Ureter (tissue), 1 donor: ENCODE measurements around the gene PXDN. TPM values are rescaled to one million over a fixed set of nuclear protein-coding genes. Genes with fewer than 3 reads are reported as not detected.

Experiments
- DNase-seq: peaks from one replicate; pipeline ENCODE4 v3.0.0-alpha.2; 2020; ENCODE audit warnings: low spot score
- total RNA-seq: library from RNA; stranded (reverse); gene quantifications from one replicate; pipeline ENCODE4 v1.2.4, GENCODE V29; 2023
- donor health status: DM: yes; HTN: yes; CAD: no.

Gene PXDN
- total RNA-seq, 1 donor from 2014 or later: 20.2 TPM

DNA sequence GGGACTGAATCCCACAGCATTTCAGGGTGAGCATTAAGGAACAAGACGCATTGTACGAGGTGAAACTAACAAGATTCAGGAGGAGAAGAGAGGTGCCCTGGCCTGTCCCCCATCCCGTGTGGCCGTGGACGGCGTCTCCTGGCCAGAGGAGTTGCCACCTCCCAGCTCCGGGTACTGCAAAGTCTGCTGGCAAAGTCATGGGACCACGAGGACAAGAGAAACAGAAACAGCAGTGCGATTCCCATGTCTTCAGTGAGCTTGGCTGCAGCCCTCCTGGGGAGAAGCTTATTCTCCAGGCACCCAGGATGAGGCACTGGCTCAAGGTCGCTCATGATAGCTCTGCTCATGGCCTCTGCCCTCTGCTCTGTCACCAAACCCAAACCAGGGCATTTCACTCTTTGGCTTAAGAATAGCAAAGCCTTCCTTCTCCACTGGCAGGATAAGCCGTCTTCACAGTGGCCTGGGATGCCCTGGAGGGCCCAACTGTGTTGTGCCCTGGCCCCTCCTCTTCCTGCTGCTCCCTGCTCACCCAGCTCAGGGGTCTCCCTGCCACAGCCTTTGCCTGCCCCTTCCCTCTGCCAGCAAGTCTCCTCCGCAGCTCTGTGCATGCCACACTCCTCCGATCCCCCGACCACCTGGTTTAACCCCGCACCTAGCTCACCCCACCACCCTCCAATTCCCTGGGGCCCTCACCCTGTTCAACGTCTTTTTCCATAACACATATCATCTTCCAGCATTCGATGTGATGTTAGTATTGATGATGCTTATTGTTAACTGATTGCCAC lies 144.8 kb downstream of the PXDN start:
- peak; percentile 35 for DNase-seq

DNA sequence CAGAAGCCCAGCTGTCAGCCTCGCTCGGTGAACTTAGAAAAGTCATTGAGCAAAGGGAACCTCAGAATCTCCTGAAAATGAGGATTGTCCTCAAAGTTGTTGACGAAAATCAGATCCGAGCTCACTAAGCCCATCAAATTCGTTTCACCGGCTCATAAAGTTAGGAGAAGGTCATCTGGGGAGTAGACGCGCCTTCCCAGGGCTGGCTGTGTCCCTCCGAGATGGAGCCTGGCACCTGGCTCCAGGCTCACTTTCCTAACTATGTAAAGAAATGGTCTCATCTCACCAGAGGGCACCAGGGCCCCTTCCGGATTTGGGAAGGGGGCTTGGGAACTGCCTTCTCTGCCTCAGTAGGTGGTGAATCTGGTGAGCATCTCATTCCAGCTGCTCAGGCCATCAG lies 145.5 kb downstream of the PXDN start:
- peak; percentile 5 for DNase-seq

GRCh38 chr2:1598041-1598710 lies 146.1 kb downstream of the PXDN start:
- peak; percentile 27 for DNase-seq

GRCh38 chr2:1595274-1595673 lies 149.0 kb downstream of the PXDN start:
- DNase-seq: peak; percentile 12

GRCh38 chr2:1594373-1595171 lies 149.7 kb downstream of the PXDN start:
- peak; percentile 35 for DNase-seq

- DNase-seq: no peak
Measured at GRCh38 chr2:1594123-1594372, 150.3 kb downstream of the PXDN start.

DNA sequence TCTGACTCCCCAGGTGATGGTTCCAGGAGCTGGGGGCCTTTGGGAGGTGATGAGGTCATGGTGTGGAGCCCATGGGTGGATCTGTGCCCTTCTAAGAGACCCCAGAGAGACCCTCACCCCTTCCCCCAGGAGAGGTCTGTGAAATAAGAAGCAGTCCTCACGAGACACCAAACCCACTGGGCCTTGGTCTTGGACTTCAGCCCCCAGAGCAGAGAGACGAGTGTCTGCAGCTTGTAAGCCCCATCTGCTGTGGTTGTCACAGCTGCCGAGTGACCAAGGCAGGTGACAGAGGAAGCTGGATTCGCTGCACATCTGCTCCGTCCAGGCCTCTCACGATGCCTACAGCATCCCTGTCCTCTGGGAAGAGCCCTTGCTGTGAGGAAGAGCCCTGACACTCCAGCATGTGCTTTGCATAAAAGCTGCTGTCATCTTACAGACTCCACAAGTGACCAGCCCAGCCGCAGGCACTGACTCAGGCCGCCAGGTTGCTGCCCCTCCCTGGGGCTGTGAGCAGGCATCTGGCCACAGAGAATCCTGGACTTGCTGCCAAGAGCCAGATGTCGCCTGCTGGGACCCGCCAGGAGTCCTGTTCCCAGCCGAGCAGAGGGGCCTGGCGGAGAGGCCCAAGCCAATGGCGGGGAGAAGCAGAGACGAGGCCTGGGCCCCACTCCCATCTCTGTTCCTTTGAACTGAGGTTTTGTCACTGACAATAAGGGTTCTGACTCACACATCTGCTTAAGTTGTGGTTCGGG lies 150.8 kb downstream of the PXDN start:
- peak; percentile 45 for DNase-seq

DNA sequence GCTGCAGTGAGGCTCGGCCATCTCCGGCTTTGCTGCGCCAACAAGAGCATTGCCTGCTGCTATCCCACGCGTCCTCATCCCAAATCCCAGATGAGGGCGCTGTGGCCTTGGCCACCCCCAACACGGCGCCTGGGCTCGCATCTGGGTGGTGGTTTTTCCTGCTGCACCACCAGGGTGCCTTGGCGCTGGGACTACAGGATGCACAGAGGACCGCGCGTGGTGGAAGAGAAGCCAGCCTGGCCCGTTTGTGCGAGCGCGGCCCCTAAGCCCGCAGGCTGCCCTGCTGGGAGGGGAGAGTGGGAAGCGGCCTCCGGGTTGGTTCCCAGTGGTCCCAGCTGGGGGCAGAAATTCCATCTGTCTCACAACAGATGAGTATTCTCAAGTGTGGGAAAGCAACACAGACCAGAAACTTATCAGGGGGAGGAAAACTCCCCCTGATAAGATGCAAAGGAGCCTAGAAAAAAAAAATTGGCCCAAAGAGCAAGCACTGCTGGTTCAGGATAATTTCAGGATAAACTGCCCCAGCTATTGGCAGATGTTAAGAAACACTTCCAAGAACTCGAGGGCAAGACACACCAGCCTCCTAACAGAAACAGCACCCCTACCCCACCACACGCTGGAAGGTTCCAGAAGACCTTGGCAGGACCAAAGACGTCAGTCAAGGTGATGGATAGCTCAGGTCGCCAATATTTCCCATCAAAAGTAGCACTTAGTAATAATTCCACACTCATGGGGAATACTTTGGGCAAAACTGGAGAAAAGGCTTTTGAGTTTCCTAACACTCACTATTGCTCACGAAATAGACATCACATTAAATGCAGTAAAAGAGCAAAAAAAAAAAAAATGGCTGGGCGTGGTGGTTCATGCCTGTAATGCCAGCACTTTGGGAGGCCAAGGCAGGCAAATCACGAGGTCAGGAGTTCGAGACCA lies 152.1 kb downstream of the PXDN start:
- DNase-seq: peak; percentile 60

DNA sequence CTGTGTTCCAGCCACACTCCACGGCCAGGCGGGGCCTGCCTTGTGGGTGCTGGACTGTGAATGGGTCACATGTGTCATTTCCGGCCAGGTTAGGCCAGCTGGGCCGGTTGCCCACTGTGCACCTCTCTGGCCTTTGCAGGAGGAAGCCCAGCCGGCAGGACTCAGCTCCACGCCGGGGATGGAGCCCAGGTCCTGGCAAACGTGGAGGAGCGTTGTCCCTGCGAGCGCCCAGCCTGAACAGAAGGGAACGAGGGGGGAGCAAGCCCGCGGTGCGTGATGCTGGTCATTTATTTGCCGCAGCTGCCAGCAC lies 152.9 kb downstream of the PXDN start:
- DNase-seq: no peak

DNA sequence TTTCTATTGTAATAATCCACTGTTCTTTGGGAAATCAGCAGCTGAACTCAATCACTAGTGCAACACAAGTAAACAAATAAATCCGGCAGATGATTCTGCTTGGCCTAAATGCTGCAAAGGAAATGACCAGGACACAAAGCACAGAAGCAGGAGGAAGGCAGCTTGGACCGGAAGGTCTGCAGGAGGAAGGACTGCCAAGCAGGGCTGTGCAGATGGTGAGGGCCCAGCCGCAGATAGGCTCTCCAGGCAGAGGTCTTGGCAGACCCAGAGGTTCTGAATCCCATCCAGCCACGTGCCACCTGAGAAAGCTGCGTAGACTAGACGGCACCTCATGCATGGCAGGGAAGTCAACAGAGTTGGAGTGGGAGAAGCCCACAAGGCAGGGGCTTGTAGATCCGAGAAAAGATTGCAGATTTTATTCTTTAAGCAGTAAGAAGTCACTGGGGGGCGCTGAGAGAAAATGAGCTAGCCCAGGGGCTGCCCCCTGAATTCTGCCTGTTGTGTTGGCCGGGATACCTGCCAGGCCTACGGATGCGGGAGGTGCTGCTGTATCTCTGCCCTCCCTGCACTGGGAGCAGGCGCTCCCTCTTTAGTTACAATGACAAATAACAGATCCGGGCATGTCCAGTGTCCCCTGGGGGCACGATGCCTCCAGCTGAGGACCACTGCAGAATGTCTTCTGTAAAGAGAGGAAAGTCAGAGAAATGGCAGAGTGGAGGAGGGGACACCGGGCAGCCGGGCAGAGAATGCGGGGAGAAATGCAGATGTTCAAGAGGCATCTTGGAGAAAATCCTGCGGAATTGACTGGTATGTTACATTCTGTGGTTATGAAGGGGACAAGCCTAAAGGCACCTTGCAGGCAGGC lies 153.5 kb downstream of the PXDN start:
- DNase-seq: peak; percentile 39

GRCh38 chr2:1588978-1589621 lies 155.2 kb downstream of the PXDN start:
- DNase-seq: peak; percentile 39

- peak; percentile 19 for DNase-seq
Measured at GRCh38 chr2:1588051-1588977, 156.0 kb downstream of the PXDN start.

DNA sequence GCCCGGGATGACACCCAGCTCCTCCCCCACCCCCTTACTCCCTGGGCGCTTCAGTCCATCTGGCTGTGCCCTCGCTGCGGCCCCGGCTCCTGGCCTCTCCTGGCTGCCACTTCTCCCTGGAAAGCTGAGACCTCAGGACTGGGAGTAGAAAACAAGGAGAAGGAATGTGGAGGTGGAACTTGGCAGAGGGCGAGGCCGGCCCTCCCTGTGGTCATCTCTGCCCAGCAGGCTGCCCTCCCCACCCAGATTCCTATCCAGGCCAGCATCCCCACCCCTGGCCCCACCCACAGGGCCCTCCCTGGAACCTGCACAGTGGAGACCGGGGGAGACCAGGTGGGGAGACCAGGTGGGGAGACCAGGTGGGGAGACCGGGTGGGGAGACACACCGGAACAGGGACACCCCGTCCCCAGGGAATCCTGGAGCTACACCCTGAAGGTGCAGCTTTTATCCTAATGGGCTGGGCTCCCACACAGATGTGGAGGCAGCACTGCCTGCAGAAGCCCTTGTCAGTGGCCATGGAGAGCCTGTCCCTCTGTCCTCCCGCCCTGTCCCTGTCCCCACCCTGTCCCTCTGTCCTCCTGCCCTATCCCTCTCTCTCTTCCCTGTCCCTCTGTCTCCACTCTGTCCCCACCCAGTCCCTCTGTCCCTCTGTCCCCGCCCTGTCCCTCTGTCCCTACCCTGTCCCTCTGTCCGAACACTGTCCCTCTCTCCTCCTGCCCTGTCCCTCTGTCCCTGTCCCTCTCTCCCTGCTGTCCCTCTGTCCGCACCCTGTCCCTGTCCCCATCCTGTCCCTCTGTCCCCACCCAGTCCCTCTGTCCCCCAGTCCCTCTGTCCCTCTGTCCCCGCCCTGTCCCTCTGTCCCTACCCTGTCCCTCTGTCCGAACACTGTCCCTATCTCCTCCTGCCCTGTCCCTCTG lies 157.1 kb downstream of the PXDN start:
- DNase-seq: no peak

GRCh38 chr2:1586251-1586922 lies 157.9 kb downstream of the PXDN start:
- DNase-seq: peak; percentile 34

DNA sequence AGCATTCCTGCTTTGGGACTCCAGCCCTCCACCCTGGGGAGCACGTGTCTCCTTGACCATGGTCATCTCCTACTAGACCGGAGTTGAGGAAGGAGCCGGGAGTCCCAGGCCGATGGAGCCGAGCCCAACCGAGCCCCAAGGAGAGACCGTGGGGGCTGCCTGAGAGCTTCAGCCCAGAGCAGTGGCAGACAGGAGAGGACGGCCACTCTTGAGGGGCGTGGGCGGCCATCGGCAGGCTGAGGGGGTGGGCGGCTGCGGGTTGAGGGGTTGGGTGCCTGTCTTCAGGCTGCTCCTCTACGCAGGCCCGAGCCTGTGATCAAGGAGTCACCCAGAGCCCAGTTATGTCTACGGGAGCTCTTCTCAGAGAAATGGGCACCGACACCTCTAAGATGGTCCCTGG lies 158.7 kb downstream of the PXDN start:
- DNase-seq: no peak

DNA sequence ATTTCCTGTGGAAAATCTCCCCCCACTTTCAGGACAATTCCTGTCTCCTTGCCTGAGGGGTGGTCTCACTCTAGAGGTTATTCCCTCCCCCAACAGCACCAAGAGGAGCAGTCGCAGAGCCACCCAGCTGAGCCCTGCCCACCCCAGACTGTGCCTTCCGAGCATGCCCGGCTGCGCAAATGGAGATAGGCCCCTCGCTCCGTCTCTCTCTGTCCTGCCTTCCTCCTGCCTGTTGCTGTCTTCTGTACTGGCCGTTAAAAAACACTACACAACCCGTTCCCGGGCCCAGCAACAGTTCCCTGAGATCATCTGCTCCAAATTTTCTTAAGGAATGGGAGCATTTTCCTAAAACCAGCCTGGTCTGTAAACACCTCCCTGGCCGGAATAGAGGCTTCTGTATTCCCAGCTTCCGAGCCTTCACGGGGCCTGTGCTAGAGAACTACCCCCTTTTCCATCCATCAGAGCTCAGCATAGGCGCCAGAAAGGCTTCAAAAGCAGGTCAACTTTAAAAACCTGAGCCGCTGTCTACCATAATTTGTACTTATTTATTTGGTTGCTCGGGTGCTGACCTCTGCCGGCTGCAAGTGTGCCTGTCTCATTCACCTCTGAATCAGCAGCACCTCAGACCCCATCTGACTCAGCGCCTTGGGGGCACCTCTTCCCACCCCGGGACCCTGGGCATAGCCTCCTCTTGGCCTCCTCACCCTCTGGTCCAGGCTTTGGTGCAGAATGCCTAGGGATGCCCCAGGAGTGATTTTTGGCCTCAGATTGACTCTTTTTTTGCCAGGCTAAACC lies 159.4 kb downstream of the PXDN start:
- no peak for DNase-seq
